ENCODE results near the gene NXF1. TPM values are rescaled to one million over a fixed set of nuclear protein-coding genes. Genes with fewer than 3 reads are reported as not detected.

NXF1 gene
- polyA plus RNA-seq, 1 of the 3 experiments (the other 2 are of a cell fraction), result 59.7 TPM

- TF ChIP-seq JUND (IDR thresholded peaks at IDR 0.05) (no peak), TAF1 (IDR thresholded peaks at IDR 0.05; ENCODE audit: borderline replicate concordance, low read depth, low read length) (peak; percentile 98), CTCF (IDR thresholded peaks at IDR 0.05) (0 out of 2 replicates have a peak, but pooled peaks have one; percentile 14), FOSL2 (IDR thresholded peaks at IDR 0.05; ENCODE audit: borderline replicate concordance, low read depth) (no peak), GATA2 (CRISPR knock-in tag; IDR thresholded peaks at IDR 0.05) (no peak)
- TF ChIP-seq, protein P1, sequence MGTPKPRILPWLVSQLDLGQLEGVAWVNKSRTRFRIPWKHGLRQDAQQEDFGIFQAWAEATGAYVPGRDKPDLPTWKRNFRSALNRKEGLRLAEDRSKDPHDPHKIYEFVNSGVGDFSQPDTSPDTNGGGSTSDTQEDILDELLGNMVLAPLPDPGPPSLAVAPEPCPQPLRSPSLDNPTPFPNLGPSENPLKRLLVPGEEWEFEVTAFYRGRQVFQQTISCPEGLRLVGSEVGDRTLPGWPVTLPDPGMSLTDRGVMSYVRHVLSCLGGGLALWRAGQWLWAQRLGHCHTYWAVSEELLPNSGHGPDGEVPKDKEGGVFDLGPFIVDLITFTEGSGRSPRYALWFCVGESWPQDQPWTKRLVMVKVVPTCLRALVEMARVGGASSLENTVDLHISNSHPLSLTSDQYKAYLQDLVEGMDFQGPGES (IDR thresholded peaks at IDR 0.05; ENCODE audit: low read depth, low read length), result 0 out of 2 replicates have a peak, but pooled peaks have one; percentile 12
- TF ChIP-seq, protein P2, sequence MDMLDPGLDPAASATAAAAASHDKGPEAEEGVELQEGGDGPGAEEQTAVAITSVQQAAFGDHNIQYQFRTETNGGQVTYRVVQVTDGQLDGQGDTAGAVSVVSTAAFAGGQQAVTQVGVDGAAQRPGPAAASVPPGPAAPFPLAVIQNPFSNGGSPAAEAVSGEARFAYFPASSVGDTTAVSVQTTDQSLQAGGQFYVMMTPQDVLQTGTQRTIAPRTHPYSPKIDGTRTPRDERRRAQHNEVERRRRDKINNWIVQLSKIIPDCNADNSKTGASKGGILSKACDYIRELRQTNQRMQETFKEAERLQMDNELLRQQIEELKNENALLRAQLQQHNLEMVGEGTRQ (IDR thresholded peaks at IDR 0.05; ENCODE audit: borderline replicate concordance, low read depth, low read length), result no peak
Measured at GRCh38 chr11:62805076-62805892, at the start of gene NXF1 (continued).

DNA sequence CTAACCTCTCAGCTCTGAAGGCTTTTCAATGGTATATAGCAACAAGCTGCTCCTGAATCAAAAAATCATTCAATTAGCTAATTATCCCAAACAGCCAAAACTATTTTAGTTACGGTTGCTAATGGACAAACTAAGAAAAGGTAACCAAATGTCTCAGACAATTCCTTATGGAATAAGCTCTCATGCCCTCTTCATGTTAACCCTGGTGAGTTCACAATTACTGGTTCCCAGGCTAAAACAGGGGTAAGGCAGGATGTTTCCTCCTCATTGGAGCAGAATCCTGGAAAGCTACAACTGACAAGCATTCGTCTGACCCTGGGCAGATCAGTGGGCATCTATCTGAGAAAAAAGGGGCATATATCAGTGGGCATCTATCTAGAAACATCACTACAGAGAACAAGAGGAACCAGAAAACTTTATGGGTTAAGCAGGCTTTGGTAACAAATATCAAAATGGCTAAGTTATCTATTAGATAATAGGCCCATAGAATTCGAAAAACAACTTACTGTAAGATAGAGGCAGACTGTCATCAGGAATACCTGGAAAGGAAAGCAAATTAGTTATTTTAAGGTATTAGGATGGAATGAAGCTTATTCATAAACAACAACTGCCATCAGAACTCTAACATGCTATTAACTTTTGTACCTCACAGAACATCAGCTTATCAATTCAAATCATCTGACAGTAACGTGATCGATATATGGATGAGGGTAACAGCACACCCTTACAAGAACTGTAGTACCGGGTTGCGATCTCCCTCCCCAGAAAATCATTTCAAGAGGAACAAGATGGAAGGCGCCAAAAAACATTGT, 49.0 kb upstream of the NXF1 start:
- peak overlapping the region; percentile 90 to 94 for H3K4me3 ChIP-seq (ENCODE audit: low read depth in 2 of 2, low read length in 1 of 2)
- peaks cover 39% of the 10 kb centered on the region for H4K20me1 ChIP-seq (ENCODE audit: insufficient read depth)
- H3K9ac ChIP-seq, result peak overlapping the region; percentile 92
- H3K4me1 ChIP-seq (ENCODE audit: control insufficient read depth in 1 of 2, insufficient read depth in 2 of 2, low read depth in 1 of 2, low read length in 1 of 2), result peaks cover 14 to 16% of the 10 kb centered on the region in 2 experiments; a peak in 3 of 4 replicates
- peak overlapping the region; percentile 58 to 93; a peak in 2 of 4 replicates for H3K27ac ChIP-seq (ENCODE audit: low read depth in 2 of 2, low read length in 1 of 2)
- CTCF ChIA-PET, result interaction anchor here (0.7 to 5.2 kb wide), 7 partner anchors 9 to 68 kb away, joined by 3 to 46 read pairs (median 4); partner anchors contain the start of genes SLC3A2, TMEM179B and WDR74
- no peaks in the 10 kb centered on the region for H3K27me3 ChIP-seq (ENCODE audit: insufficient read depth)
- no peaks in the 10 kb centered on the region for H3K9me2 ChIP-seq
- no peaks in the 10 kb centered on the region for H3K9me3 ChIP-seq
- no peak for DNase-seq
- WGBS (ENCODE audit: low lambda C conversion rate), result 4% methylated on average over 8 of the region's 8 CpGs
- no peak overlapping the region for H2AFZ ChIP-seq (ENCODE audit: low read depth)
- peaks cover 53% of the 10 kb centered on the region for H3F3A ChIP-seq (replicated peaks; ENCODE audit: insufficient read depth)
- POLR2A ChIA-PET, result interaction anchor here (0.6 to 9.4 kb wide), 11 partner anchors 10 to 127 kb away, joined by 3 to 146 read pairs (median 15); partner anchors contain the start of genes HNRNPUL2, NXF1, SLC3A2 and STX5
- H3K36me3 ChIP-seq (replicated peaks in 1 of 2; ENCODE audit: control insufficient read depth in 1 of 2, insufficient read depth in 2 of 2, low read length in 1 of 2), result peaks cover 34 to 38% of the 10 kb centered on the region in 2 experiments
- H3K79me2 ChIP-seq (ENCODE audit: insufficient read depth), result peaks cover 53% of the 10 kb centered on the region
- H3K4me2 ChIP-seq, result peak overlapping the region; percentile 84
- TF ChIP-seq GABPA (IDR thresholded peaks at IDR 0.05; ENCODE audit: low read depth), result no peak
- no peak for TF ChIP-seq ZBTB33 (IDR thresholded peaks at IDR 0.05; ENCODE audit: borderline replicate concordance, low read depth)
- no peak for TF ChIP-seq USF1 (IDR thresholded peaks at IDR 0.05; ENCODE audit: borderline replicate concordance, low read depth)
- TF ChIP-seq, protein P3, sequence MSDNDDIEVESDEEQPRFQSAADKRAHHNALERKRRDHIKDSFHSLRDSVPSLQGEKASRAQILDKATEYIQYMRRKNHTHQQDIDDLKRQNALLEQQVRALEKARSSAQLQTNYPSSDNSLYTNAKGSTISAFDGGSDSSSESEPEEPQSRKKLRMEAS (IDR thresholded peaks at IDR 0.05; ENCODE audit: low read depth), result no peak
- no peak for TF ChIP-seq RCOR1 (IDR thresholded peaks at IDR 0.05; ENCODE audit: low read length)
- TF ChIP-seq, protein P1 (IDR thresholded peaks at IDR 0.05; ENCODE audit: low read depth, low read length), result no peak
- no peak for TF ChIP-seq TAF1 (IDR thresholded peaks at IDR 0.05; ENCODE audit: borderline replicate concordance, low read depth, low read length)
- TF ChIP-seq GATA2 (CRISPR knock-in tag; IDR thresholded peaks at IDR 0.05), result no peak
- no peak for TF ChIP-seq MEF2A (IDR thresholded peaks at IDR 0.05; ENCODE audit: borderline replicate concordance, low read depth)
- TF ChIP-seq SIN3A (IDR thresholded peaks at IDR 0.05; ENCODE audit: borderline replicate concordance, low read depth, low read length), result no peak
- TF ChIP-seq SMC3 (IDR thresholded peaks at IDR 0.05; ENCODE audit: low read depth, low read length), result no peak

Measured in SK-N-SH (cell line).